C4-2B (cell line): ENCODE measurements around the gene DHX15.

Source experiments
- H3K27ac ChIP-seq: fragments of 450-650 bp; 2 replicates; pipeline ENCODE4 v1.5.1; 2017
- ZFX ChIP-seq: fragments of 450-650 bp; IDR thresholded peaks from 2 replicates; pipeline ENCODE4 v1.6.1; 2017
- TF ChIP-seq, protein P1 (sequence below): fragments of 450-650 bp; conservative IDR thresholded peaks from 2 replicates; pipeline ENCODE4 v1.5.1; 2017; ENCODE audit warnings: mild to moderate bottlenecking

The DHX15 gene

DNA sequence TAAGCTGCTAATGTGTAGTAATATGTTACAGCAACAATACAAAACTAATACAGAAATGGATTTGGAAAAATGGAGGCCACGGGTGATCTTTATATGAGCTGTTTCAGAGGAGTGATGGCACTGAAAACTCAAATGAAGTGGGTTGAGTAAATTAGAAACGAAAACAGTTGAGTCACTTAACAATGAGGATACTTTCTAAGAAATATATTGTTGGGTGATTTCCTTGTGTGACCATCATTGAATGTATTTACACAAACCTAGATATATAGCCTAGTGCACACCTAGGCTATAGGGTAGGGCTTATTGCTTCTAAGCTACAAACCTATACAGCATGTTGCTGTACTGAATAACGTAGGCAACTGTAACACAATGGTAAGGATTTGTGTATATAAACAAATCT lies 30.5 kb upstream of the DHX15 start:
- no peak for TF ChIP-seq ZFX
- TF ChIP-seq, protein P1, sequence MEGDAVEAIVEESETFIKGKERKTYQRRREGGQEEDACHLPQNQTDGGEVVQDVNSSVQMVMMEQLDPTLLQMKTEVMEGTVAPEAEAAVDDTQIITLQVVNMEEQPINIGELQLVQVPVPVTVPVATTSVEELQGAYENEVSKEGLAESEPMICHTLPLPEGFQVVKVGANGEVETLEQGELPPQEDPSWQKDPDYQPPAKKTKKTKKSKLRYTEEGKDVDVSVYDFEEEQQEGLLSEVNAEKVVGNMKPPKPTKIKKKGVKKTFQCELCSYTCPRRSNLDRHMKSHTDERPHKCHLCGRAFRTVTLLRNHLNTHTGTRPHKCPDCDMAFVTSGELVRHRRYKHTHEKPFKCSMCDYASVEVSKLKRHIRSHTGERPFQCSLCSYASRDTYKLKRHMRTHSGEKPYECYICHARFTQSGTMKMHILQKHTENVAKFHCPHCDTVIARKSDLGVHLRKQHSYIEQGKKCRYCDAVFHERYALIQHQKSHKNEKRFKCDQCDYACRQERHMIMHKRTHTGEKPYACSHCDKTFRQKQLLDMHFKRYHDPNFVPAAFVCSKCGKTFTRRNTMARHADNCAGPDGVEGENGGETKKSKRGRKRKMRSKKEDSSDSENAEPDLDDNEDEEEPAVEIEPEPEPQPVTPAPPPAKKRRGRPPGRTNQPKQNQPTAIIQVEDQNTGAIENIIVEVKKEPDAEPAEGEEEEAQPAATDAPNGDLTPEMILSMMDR, result no peak

DNA sequence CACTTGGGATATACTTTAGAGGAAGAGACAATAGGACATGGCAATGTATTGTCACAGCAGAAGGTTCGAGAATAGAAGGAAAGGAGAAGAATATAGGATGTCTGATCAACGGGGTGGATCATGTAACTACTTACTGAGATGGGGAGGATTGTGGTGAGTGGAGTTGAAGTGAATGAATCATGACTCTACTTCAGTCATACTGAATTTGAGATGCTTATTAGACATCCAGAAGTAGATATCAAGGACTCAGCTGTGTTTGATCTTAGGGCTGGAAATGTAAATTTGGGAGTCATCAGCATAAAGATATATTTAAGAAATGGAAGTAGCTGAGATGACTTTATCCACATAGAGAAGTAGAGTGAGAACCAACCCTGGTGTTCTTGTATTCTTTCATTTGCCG lies 29.1 kb upstream of the DHX15 start:
- no peak overlapping the region for H3K27ac ChIP-seq
- TF ChIP-seq, protein P1, result no peak
- TF ChIP-seq ZFX, result no peak

More for the DNA sequence above, 30.5 kb upstream of the DHX15 start:
- H3K27ac ChIP-seq, result no peak overlapping the region

DNA sequence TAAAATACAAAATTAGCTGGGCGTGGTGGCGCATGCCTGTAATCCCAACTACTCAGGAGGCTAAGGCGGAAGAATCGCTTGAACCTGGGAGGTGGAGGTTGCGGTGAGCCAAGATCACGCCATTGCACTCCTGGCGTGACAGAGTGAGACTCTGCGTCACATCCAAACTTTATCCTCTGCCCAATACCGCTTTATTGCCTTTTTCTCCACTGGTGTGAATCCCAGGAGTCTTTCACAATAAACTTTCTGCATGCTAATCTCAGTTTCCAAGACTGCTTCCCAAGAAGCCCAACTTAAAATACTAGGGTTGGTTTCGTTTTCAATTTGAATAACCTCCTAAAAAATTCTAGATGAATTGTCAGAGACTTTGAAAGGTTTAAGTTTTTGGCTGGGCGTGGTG lies 27.2 kb upstream of the DHX15 start:
- no peak overlapping the region for H3K27ac ChIP-seq
- no peak for TF ChIP-seq ZFX
- TF ChIP-seq, protein P1, result no peak

DNA sequence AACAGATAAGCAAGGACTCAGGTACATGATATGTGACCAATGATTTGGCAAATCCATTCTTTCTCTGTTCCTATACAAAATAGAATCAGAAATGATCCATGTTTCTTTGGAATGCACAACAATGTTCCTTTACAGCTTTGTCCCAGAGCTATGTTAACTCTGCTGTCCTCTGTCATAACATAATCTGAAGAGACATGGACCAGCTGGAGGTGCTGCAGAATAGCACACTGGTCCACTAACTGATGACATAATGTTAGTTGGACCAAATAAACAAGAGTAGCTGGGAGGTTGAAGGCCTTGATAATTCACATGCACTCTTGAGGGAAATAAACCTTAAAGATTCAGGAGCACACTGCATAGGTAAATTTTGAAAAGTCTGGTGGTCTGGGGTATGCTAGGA lies 23.0 kb upstream of the DHX15 start:
- TF ChIP-seq, protein P1, result no peak
- no peak for TF ChIP-seq ZFX
- H3K27ac ChIP-seq, result no peak overlapping the region

DNA sequence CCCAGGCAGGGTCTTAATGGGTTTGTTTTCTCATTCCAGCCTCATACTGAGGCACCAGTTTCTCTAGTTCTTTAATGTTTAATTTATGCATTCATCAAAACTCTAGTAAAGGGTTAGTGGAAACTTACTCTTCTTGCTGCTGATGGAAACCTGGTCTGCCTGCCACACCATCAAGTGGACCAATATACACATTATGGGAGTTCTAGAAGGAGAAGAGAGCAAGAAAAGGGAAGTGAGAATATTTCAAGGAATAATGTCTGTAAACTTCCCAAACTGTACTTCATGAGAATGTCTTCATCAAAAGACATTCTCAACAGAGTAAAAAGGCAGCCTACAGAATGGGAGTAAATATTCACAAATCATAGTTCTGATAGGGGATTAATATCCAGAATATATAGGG lies 20.9 kb upstream of the DHX15 start:
- H3K27ac ChIP-seq, result no peak overlapping the region
- no peak for TF ChIP-seq ZFX
- TF ChIP-seq, protein P1, result no peak

DNA sequence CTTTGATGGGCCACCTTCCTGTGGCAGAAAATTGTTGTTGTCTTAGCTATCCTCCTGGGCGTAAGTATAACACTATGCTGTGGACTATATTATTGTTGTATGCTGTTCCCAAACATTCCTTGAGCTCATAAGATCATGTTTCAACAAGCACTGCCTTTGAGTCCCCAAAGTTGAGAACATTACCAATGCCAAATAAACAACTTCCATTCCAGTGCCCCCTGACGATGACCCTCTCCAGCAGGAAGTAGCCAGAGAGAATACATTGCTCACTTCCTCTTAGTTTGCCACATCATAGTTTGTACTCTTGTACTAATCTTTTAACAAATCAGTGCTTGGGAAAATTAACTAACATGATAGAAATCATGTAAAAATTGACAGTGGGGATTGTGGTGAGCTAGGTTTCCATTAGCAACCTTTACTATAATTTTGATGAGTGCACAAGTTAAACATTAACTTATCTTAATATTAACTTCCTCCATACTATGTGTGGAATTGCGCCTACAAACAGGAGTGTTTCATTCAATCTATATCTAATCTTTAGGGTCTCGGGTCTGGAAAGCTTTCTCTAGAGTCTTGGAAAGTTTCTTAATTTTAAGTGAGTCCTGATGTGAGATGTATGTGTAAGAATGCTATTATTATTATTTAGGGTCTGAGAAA lies 20.3 kb upstream of the DHX15 start:
- H3K27ac ChIP-seq, result no peak overlapping the region
- TF ChIP-seq, protein P1, result no peak
- no peak for TF ChIP-seq ZFX

DNA sequence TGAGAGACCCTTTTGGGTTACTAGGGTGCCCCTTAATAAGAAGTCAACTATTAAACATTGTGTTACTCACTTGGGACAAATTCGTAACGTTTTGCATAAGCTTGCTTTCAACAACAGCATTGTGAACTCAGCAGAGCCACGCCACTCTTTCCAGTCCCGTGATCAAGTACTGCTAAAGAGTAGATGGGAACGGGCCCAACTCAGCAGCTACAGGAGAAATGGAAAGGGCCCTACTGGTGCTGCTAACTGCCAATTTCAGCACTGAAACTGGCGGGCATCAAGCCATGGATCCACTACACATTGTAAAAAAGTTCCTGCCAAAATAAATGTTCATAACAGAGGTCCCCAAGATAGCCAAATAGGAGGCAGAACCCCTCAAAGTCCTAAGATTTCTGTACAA lies 19.0 kb upstream of the DHX15 start:
- H3K27ac ChIP-seq, result no peak overlapping the region
- TF ChIP-seq, protein P1, result no peak
- TF ChIP-seq ZFX, result no peak
